Neural cell (in vitro differentiated cells): Measurements from ENCODE around the gene FIGNL2.

Source experiments
- EZH2 ChIP-seq: fragments of 200-600, 300-800 bp; shearing (Covaris generic), sonication (generic); IDR thresholded peaks from 2 replicates; pipeline ENCODE4 v1.6.1; 2014; ENCODE audit warnings: antibody characterized with exemption, low read length, borderline replicate concordance, mild to moderate bottlenecking; ENCODE audit not compliant: insufficient read depth, poor library complexity, severe bottlenecking
- MXI1 ChIP-seq: fragments of 450-650 bp; conservative IDR thresholded peaks from 2 replicates; pipeline ENCODE4 v1.6.1; 2014; ENCODE audit warnings: antibody characterized with exemption, mild to moderate bottlenecking; ENCODE audit not compliant: poor library complexity, severe bottlenecking
- POLR2AphosphoS5 ChIP-seq: IDR thresholded peaks from 2 replicates; pipeline ENCODE4 v1.6.1; 2012
- RAD21 ChIP-seq: fragments of 450-650 bp; conservative IDR thresholded peaks from 2 replicates; pipeline ENCODE4 v1.6.1; 2014; ENCODE audit warnings: antibody characterized with exemption, mild to moderate bottlenecking, moderate library complexity
- SMC3 ChIP-seq: fragments of 450-650 bp; conservative IDR thresholded peaks from 2 replicates; pipeline ENCODE4 v1.6.1; 2014; ENCODE audit warnings: antibody characterized with exemption, mild to moderate bottlenecking, moderate library complexity; ENCODE audit not compliant: poor library complexity
- TAF1 ChIP-seq: IDR thresholded peaks from 2 replicates; pipeline ENCODE4 v1.6.1; 2012; ENCODE audit warnings: low read depth
- TF ChIP-seq, protein P1 (sequence below): fragments of 450-650 bp; IDR thresholded peaks from 2 replicates; pipeline ENCODE4 v1.5.1; 2014; ENCODE audit warnings: antibody characterized with exemption, mild to moderate bottlenecking, moderate library complexity; ENCODE audit not compliant: poor library complexity, severe bottlenecking

DNA sequence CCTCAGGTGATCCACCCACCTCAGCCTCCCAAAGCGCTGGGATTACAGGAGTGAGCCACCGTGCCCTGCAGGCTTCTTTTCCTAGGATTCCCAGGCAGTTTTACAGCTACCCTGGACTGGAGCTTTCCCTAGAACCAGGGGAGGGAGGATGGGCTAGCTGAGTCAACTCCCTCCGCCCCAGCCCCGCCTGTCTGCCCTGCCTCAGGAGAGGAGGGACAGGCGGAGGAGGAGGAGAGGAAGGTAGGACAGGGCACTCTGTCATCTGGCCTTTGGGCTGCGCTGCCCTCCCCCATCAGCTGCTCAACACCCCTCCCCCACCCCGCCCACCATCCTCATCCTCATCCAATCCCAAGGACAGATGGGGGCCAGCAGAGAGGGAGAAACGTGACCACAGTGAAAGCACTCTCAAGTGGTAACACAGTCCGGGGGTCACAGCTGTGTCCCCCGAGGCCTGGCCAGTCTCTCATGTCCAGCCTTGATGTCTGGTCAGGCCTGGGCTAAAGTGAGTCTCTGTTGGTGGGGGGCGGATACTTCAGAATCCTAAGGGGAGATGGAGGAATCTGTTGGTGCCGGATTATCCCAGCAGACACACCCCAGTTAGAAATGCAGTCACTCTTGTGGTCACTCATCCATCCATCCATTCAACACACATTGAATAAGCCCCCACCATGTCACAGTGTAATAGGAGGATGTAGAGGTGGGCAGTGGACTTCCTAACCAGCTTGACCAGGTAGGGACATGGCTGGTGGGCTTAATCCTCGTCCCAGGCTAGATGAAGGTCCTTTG, 12.3 kb downstream of the FIGNL2 start:
- TF ChIP-seq EZH2 = no peak
- TF ChIP-seq, protein P1, sequence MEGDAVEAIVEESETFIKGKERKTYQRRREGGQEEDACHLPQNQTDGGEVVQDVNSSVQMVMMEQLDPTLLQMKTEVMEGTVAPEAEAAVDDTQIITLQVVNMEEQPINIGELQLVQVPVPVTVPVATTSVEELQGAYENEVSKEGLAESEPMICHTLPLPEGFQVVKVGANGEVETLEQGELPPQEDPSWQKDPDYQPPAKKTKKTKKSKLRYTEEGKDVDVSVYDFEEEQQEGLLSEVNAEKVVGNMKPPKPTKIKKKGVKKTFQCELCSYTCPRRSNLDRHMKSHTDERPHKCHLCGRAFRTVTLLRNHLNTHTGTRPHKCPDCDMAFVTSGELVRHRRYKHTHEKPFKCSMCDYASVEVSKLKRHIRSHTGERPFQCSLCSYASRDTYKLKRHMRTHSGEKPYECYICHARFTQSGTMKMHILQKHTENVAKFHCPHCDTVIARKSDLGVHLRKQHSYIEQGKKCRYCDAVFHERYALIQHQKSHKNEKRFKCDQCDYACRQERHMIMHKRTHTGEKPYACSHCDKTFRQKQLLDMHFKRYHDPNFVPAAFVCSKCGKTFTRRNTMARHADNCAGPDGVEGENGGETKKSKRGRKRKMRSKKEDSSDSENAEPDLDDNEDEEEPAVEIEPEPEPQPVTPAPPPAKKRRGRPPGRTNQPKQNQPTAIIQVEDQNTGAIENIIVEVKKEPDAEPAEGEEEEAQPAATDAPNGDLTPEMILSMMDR = no peak
- TF ChIP-seq SMC3 = no peak
- no peak for TF ChIP-seq TAF1
- no peak for TF ChIP-seq MXI1
- no peak for TF ChIP-seq RAD21
- no peak for TF ChIP-seq POLR2AphosphoS5
